ENCODE data around the gene NUP107.

GRCh38 chr12:68784015-68784414 is 97.2 kb downstream of the NUP107 start:
- TF ChIP-seq POLR2AphosphoS5 (IDR thresholded peaks at IDR 0.05) (no peak), CTCF (IDR thresholded peaks at IDR 0.05) (no peak), POLR2A (IDR thresholded peaks at IDR 0.05) (no peak)

Measured in transverse colon (tissue), 4 donors.